ENCODE measurements around the gene SPAM1. TPM values are rescaled to one million over a fixed set of nuclear protein-coding genes. Genes with fewer than 3 reads are reported as not detected.

The SPAM1 gene
- total RNA-seq, 1 donor from 2014 or later: not detected

Other genes starting within 250 kb of the SPAM1 start
- 6.4 and 6.7 TPM in 2 replicates for gene WASL, start 176.2 kb upstream of the SPAM1 start, total RNA-seq
- gene HYAL4, start 80.1 kb upstream of the SPAM1 start, total RNA-seq: not detected in 2 replicates
- gene TMEM229A, start 107.8 kb downstream of the SPAM1 start, total RNA-seq: not detected in 2 replicates

Measured in activated CD4-positive, alpha-beta T cell treated with anti-CD3 and anti-CD28 coated beads, Interleukin-2, amount 10 ng/mL, durations not matched to agents 24 days and 14 days (primary cell).